ENCODE results near the gene UPK3BL2.
"Not testable (repeated sequence)": the region's sequence is repeated elsewhere in the genome, so short reads cannot be mapped to it uniquely, and the experiment has no call there.

Gene UPK3BL2

GRCh38 chr7:102542771-102543170 lies 725 bp downstream of the UPK3BL2 start:
- H3K36me3 Mint-ChIP-seq, H3K9me3 Mint-ChIP-seq, H3K4me3 Mint-ChIP-seq, H3K4me1 Mint-ChIP-seq, H3K27me3 Mint-ChIP-seq, H3K27ac Mint-ChIP-seq: not testable (repeated sequence)

- H3K36me3 Mint-ChIP-seq, H3K9me3 Mint-ChIP-seq, H3K27me3 Mint-ChIP-seq, H3K4me1 Mint-ChIP-seq, H3K4me3 Mint-ChIP-seq, H3K27ac Mint-ChIP-seq: not testable (repeated sequence)
These were observed 1.4 kb downstream of the UPK3BL2 start for GRCh38 chr7:102542083-102542482.

GRCh38 chr7:102540604-102541003 lies 2.9 kb downstream of the UPK3BL2 start:
- H3K9me3 Mint-ChIP-seq, H3K4me3 Mint-ChIP-seq, H3K27me3 Mint-ChIP-seq, H3K27ac Mint-ChIP-seq, H3K4me1 Mint-ChIP-seq, H3K36me3 Mint-ChIP-seq: not testable (repeated sequence)

GRCh38 chr7:102535062-102535615 lies 8.4 kb downstream of the UPK3BL2 start:
- H3K27me3 Mint-ChIP-seq, H3K27ac Mint-ChIP-seq, H3K36me3 Mint-ChIP-seq, H3K4me1 Mint-ChIP-seq, H3K9me3 Mint-ChIP-seq, H3K4me3 Mint-ChIP-seq: not testable (repeated sequence)

- H3K4me1 Mint-ChIP-seq, H3K36me3 Mint-ChIP-seq, H3K27ac Mint-ChIP-seq, H3K4me3 Mint-ChIP-seq, H3K27me3 Mint-ChIP-seq, H3K9me3 Mint-ChIP-seq: not testable (repeated sequence)
These were observed 11.4 kb downstream of the UPK3BL2 start for GRCh38 chr7:102532127-102532526.

- not testable (repeated sequence) for H3K9me3 Mint-ChIP-seq, H3K36me3 Mint-ChIP-seq, H3K4me1 Mint-ChIP-seq, H3K27me3 Mint-ChIP-seq, H3K4me3 Mint-ChIP-seq, H3K27ac Mint-ChIP-seq
These were observed 11.9 kb downstream of the UPK3BL2 start for GRCh38 chr7:102531583-102531982.

- not testable (repeated sequence) for H3K4me1 Mint-ChIP-seq, H3K27ac Mint-ChIP-seq, H3K27me3 Mint-ChIP-seq, H3K4me3 Mint-ChIP-seq, H3K9me3 Mint-ChIP-seq, H3K36me3 Mint-ChIP-seq
These were observed 15.4 kb downstream of the UPK3BL2 start for GRCh38 chr7:102527822-102528793.

GRCh38 chr7:102527182-102527581 lies 16.3 kb downstream of the UPK3BL2 start:
- H3K9me3 Mint-ChIP-seq, H3K36me3 Mint-ChIP-seq, H3K27me3 Mint-ChIP-seq, H3K27ac Mint-ChIP-seq, H3K4me3 Mint-ChIP-seq, H3K4me1 Mint-ChIP-seq: not testable (repeated sequence)

GRCh38 chr7:102524803-102525202 lies 18.7 kb downstream of the UPK3BL2 start:
- not testable (repeated sequence) for H3K4me1 Mint-ChIP-seq, H3K36me3 Mint-ChIP-seq, H3K27ac Mint-ChIP-seq, H3K9me3 Mint-ChIP-seq, H3K27me3 Mint-ChIP-seq, H3K4me3 Mint-ChIP-seq

GRCh38 chr7:102520797-102521196 lies 22.7 kb downstream of the UPK3BL2 start:
- not testable (repeated sequence) for H3K27me3 Mint-ChIP-seq, H3K36me3 Mint-ChIP-seq, H3K4me3 Mint-ChIP-seq, H3K27ac Mint-ChIP-seq, H3K9me3 Mint-ChIP-seq, H3K4me1 Mint-ChIP-seq

GRCh38 chr7:102517550-102518147 lies 25.8 kb downstream of the UPK3BL2 start, which contains the start of gene RASA4B:
TSS of gene RASA4B (minus strand) at chr7:102517777. CDS start at chr7:102517710, 67 bp downstream.
- H3K27me3 Mint-ChIP-seq, H3K27ac Mint-ChIP-seq, H3K36me3 Mint-ChIP-seq, H3K9me3 Mint-ChIP-seq, H3K4me1 Mint-ChIP-seq: not testable (repeated sequence)
- peak within 1 kb of the TSS; percentile 39 for H3K4me3 Mint-ChIP-seq

- not testable (repeated sequence) for H3K36me3 Mint-ChIP-seq, H3K27ac Mint-ChIP-seq, H3K4me1 Mint-ChIP-seq, H3K4me3 Mint-ChIP-seq, H3K27me3 Mint-ChIP-seq, H3K9me3 Mint-ChIP-seq
These were observed 26.5 kb downstream of the UPK3BL2 start for GRCh38 chr7:102516951-102517350.

GRCh38 chr7:102515889-102516288 lies 27.6 kb downstream of the UPK3BL2 start:
- H3K9me3 Mint-ChIP-seq, H3K27ac Mint-ChIP-seq, H3K27me3 Mint-ChIP-seq, H3K4me1 Mint-ChIP-seq, H3K36me3 Mint-ChIP-seq, H3K4me3 Mint-ChIP-seq: not testable (repeated sequence)

- not testable (repeated sequence) for H3K27ac Mint-ChIP-seq, H3K4me3 Mint-ChIP-seq, H3K4me1 Mint-ChIP-seq, H3K36me3 Mint-ChIP-seq, H3K27me3 Mint-ChIP-seq, H3K9me3 Mint-ChIP-seq
These were observed 28.4 kb downstream of the UPK3BL2 start for GRCh38 chr7:102514881-102515721.

GRCh38 chr7:102512642-102513221 lies 30.8 kb downstream of the UPK3BL2 start:
- H3K4me1 Mint-ChIP-seq, H3K27me3 Mint-ChIP-seq, H3K9me3 Mint-ChIP-seq, H3K27ac Mint-ChIP-seq, H3K4me3 Mint-ChIP-seq, H3K36me3 Mint-ChIP-seq: not testable (repeated sequence)
